GM21528 (cell line): Measurements from ENCODE around the gene TANGO2.

Experiments
- ATAC-seq: cut with Tn5 transposase; IDR thresholded peaks from one replicate; pipeline ENCODE4 v1.9.1; 2021; ENCODE audit warnings: mild to moderate bottlenecking, moderate library complexity; ENCODE audit not compliant: unreplicated experiment, low FRiP score

The TANGO2 gene

DNA sequence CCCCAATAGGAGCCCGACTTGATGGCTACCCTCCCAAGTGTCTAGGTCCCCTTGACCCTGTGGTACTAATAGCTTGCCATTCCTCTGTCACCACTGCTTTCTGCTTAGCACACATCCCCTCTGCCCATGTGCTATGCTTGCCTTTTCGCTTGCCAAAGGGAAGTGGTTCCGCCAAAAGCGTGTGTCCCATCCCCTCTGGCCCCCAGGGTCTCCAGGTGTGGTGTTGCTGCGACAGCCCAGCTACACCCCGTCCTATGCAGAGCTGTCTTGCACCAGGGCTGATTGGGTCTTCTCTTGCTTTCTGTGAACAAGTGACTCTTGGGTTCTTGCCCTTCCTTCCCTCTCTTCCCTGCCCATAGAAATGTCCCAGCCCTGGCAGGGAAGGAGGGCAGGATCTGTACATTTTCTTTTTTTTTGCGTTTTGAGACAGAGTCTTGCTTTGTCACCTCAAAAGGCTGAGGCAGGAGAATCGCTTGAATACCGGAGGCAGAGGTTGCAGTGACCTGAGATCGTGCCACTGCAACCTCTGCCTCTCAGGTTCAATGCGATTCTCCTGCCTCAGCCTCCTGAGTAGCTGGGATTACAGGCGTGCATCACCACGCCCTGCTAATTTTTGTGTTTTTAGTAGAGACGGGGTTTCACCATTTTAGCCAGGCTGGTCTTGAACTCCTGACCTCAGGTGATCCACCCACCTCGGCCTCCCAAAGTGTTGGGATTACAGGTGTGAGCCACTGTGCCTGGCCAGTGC lies 3.9 kb downstream of the TANGO2 start:
- no peak for ATAC-seq

DNA sequence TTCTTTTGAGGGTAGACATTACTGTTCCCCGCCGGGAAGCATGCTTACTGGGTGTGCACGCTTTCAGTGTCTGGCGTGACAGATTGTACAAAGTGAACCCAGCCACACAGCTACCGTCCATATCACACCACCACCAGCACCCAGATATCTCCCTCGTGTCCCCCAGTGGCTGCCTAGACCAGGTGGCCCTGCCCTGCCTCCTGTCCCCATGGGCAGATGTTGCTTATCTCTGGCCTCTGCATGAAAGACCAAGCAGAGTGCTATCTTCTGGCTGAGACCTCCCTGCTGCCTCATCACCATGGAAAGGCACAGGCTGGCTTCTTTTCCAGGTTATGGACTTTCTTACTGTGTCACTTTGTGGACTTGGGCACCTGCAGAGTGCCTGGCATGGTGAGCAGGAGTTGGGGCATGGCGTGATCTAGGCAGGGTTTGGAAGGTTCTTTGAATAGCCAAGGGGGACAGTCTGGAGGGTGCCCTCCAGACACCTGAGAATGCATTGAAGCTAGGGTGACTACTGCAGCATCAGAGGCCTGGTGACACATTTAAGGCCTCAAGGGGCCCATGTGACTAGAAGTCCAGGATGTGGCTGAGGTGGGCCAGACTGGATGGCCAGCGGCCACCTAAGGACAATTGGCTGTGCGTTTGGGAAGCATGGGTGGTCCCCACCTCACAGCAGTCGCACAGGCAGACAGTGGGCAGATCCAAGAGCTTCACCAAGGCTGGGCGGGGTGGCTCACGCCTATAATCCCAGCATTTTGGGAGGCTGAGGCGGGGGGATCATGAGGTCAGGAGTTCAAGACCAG lies 4.7 kb downstream of the TANGO2 start:
- no peak for ATAC-seq

DNA sequence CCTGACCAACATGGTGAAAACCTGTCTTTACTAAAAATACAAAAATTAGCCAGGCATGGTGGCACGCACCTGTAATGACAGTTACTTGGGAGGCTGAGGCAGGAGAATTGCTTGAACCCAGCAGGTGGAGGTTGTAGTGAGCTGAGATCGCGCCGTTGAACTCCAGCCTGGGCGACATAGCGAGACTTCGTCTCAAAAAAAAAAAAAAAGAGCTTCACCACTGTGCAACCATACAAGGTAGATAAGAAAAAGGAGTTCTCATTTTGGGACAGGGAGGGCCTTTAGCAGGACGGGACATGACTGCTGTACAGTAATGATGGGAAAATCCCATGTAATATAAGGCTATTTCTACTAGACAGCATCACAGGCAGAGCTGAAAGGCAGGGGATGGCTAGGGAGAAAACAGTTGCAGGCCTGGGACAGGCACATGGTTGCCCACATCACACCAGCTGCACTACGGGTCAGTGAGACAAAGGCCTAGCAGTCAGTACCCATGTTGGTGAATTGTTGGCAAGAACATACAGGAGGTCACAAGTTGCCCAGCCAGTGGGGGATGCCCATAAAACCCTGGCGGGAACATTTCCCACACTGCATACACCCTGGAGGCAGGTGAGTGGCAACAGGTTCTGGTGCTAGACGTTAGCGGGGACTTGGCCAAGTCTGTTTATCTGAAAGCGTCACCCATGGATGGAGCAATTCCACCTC lies 5.4 kb downstream of the TANGO2 start:
- ATAC-seq = no peak

GRCh38 chr22:20026996-20027601 lies 6.2 kb downstream of the TANGO2 start:
- no peak for ATAC-seq

DNA sequence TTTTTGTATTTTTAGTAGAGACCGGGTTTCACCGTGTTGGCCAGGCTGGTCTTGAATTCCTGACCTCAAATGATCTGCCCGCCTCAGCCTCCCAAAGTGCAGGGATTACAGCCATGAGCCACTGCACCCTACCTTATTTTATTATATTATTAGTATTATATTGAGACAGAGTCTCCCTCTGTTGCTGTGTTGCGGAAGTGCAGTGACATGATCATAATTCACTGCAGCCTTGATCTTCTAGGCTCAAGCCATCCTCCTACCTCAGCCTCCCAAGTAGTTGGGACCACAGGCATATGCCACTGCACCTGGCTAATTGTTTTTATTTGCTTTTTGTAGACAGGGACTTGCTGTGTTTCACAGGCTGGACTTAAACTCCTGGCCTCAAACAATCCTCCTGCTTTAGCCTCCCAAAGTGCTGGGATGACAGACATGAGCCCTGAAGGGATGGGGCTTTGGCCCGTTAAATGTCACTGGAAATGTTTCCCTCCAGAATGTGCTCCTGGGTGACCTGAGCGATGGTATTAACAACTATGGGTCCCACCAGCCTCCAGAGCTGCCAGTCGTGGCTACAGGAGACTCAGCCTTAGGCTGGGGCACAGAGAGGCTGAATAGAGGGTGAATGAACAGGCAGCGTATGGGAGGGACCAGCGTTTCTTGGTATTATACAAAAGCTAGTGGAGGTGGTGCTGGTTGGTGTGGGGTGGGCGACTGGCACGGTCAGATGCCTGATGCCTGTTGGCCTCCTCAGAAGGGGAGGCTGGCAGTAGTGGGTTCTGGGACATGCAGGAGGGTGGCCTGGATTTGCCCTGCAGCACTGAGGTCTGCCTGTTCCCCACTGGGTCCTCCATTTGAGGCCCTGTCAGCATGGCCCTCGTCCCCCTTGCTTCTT lies 7.3 kb downstream of the TANGO2 start:
- no peak for ATAC-seq

DNA sequence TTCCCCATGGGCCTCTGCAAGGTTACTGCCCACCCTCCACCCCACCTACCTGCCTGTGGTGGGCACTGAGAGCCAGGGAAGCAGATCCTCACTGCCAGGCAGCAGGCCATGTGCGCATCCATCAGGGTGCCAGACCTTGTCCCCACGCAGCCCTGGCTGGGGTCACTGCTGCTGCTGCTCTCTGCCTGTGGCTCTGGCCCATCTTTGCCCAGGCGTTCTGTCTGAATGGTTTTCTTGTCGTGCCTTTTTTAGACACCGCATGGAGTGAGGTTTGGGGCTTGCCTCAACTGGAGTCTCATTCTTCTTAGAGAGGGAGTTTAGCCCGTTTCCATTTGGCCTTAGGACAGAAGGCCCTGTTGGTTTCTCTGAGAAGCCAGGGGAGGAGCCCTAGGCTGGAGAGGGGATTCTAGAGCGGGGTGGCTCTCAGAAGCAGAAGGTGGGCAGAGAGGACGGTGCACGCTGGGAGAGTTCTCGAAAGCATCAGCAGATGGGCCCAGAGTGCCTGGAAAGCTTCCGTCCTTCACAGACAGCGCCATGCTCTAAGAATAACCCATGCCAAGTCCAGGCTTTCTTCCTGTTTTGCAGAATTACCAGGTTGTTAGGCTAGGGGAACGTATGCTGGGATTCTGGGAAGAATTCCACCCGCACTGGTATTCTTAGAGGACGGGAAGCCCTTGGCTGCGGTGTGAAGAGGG lies 8.1 kb downstream of the TANGO2 start:
- ATAC-seq = no peak

GRCh38 chr22:20029550-20030225 lies 8.8 kb downstream of the TANGO2 start:
- ATAC-seq = no peak

DNA sequence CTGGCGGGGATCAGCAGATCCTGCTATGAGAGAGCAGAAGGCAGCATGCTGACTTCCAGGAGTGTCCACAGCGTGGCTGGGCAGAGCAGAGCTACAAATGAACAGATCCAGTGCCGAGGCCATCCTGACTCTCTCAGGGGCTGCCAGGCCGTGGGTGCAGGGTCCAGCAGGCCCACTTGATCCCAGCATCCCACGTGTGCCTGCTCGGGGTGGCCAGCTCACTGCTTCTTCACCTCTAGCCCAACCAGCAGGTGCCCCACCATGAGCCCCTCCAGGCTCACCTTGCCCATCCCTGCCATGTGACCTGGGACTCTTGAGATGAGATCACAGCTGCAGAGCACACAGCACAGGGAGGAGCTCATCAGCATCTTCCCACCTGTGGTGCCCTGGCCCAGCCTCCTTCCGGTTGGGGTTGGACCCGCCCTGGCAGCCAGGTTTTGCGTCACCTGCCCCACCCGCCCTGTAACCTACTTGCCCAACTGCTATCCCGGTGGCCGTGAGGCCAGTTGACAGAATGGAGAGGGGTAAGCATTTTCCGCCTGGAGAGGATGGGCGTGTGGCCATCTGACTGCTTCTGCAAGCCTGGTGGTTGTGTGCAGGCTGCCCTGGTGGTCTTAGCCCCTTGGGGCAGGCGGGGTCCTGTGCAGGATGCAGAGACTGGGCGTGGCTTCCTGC lies 11.0 kb downstream of the TANGO2 start:
- ATAC-seq = no peak

DNA sequence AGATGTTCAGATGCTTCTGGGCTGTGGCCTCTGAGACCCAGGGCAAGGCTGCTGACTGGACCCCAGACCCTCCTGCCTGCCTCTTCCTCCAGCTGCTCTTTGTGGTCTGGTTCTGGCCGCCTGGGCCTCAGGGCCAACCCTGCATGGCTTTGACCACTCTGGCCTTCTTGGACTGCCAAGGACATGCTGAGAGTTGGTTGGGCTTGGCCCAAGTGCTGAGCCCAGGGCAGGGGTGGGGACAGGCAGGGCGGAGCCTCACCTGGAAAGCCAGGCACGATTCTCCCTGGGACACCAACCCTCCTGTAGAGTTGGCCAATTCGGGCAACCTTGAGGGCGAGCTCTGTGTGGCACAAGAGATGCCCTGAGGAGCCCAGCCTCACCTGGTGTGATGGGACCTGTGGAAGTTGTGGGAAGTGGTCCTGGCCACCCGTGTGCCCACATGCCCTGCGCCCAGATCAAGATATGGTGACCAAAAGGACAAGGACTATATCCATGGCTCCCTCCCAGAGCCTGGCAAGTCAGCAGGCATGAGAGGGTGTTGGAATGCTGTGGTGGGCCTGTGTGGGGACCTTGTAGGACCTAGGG lies 11.6 kb downstream of the TANGO2 start:
- ATAC-seq = no peak

DNA sequence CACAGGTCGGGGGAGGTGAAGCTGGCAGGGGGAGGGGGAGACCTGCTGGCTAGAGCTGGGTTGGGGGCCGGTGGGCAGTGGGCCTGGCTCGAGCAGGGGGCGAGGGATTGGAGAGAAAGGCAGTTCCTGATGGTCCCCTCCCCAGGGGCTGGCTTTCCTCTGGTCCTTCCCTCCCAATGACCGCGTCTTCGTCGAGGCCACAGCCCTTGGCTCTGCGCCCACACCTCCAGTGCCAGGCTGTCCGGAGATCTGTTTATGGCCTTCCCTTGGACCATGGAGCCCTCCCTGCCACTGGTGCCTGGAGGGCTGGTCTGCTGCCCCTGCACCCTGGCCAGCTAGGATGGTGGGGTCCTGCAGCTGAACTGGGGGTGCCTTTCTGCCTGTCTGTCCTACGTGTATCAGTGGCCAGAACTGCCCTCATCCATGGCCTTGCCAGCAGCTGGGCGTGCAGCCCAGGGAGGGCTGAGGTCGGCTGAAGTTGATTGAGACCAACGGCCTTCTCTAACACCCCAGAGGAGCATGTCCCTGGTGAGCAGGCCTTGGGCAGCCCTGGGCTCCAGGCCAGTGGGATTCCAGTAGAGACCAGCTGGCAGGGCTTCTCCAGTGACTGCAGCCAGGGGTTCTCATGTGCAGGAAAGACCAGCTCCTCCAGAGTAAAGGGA lies 12.3 kb downstream of the TANGO2 start:
- ATAC-seq = no peak

- ATAC-seq = no peak
Measured at GRCh38 chr22:20034143-20034542, 13.2 kb downstream of the TANGO2 start.

GRCh38 chr22:20035375-20036083 lies 14.6 kb downstream of the TANGO2 start:
- no peak for ATAC-seq

- no peak for ATAC-seq
Measured at GRCh38 chr22:20036084-20036482, 15.2 kb downstream of the TANGO2 start.

GRCh38 chr22:20036535-20037392 lies 15.9 kb downstream of the TANGO2 start:
- no peak for ATAC-seq

- ATAC-seq = no peak
Measured at GRCh38 chr22:20037419-20037818, 16.5 kb downstream of the TANGO2 start.

DNA sequence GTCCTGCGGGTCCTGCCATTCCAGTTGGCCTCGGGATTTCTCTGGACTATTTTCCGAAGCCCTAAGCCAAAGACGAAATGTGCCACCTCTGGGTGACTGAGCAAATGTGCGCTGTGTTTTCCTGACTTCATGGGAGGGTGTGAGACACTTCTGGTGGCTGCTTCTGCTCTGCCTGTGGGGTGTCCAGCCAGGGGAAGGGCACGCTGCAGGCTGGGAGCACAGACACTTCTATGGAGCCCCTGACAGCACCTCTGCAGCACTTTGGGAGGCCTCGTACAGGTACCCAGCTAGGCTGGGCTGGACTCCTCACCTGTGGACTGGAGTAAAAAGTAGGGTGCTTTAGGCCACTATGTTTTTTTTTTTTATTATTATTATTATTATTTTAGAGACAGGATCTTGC lies 17.7 kb downstream of the TANGO2 start:
- no peak for ATAC-seq
